ENCODE results near the gene ELMO3. TPM values are rescaled to one million over a fixed set of nuclear protein-coding genes. Genes with fewer than 3 reads are reported as not detected.

Gene ELMO3
- total RNA-seq, 1 experiment from 2014 or later = 0.61 TPM

GRCh38 chr16:67230809-67231660, 32.1 kb downstream of the ELMO3 start:
- no peak for DNase-seq (ENCODE audit: low spot score)

GRCh38 chr16:67233596-67233995, 34.7 kb downstream of the ELMO3 start:
- in situ Hi-C loops (cut with HindIII; ENCODE audit: low sequenced_read_pairs) = no loop called here
- DNase-seq (ENCODE audit: low spot score) = no peak

More at GRCh38 chr16:67230809-67231660, 32.1 kb downstream of the ELMO3 start:
- in situ Hi-C loops (cut with HindIII; ENCODE audit: low sequenced_read_pairs) = no loop called here

GRCh38 chr16:67234180-67234597, 35.3 kb downstream of the ELMO3 start:
- in situ Hi-C loops (cut with HindIII; ENCODE audit: low sequenced_read_pairs) = no loop called here
- no peak for DNase-seq (ENCODE audit: low spot score)

- in situ Hi-C loops (cut with HindIII; ENCODE audit: low sequenced_read_pairs) = no loop called here
Observed at GRCh38 chr16:67235816-67236562, 37.1 kb downstream of the ELMO3 start.

GRCh38 chr16:67236563-67237395, 37.8 kb downstream of the ELMO3 start:
- peak; percentile 30 for DNase-seq (ENCODE audit: low spot score)
- in situ Hi-C loops (cut with HindIII; ENCODE audit: low sequenced_read_pairs) = no loop called here

More at GRCh38 chr16:67235816-67236562, 37.1 kb downstream of the ELMO3 start:
- no peak for DNase-seq (ENCODE audit: low spot score)

GRCh38 chr16:67237396-67238277, 38.7 kb downstream of the ELMO3 start:
- no peak for DNase-seq (ENCODE audit: low spot score)
- in situ Hi-C loops (cut with HindIII; ENCODE audit: low sequenced_read_pairs) = no loop called here

GRCh38 chr16:67238278-67238575, 39.3 kb downstream of the ELMO3 start:
- no peak for DNase-seq (ENCODE audit: low spot score)
- in situ Hi-C loops (cut with HindIII; ENCODE audit: low sequenced_read_pairs) = no loop called here

- in situ Hi-C loops (cut with HindIII; ENCODE audit: low sequenced_read_pairs) = no loop called here
- DNase-seq (ENCODE audit: low spot score) = no peak
Observed at GRCh38 chr16:67238806-67239470, 40.0 kb downstream of the ELMO3 start.

GRCh38 chr16:67240506-67240905, 41.6 kb downstream of the ELMO3 start:
- DNase-seq (ENCODE audit: low spot score) = no peak
- in situ Hi-C loops (cut with HindIII; ENCODE audit: low sequenced_read_pairs) = no loop called here

GRCh38 chr16:67241008-67241900, 42.3 kb downstream of the ELMO3 start:
- DNase-seq (ENCODE audit: low spot score) = no peak
- in situ Hi-C loops (cut with HindIII; ENCODE audit: low sequenced_read_pairs) = no loop called here

- in situ Hi-C loops (cut with HindIII; ENCODE audit: low sequenced_read_pairs) = no loop called here
- no peak for DNase-seq (ENCODE audit: low spot score)
Observed at GRCh38 chr16:67242138-67242730, 43.3 kb downstream of the ELMO3 start.

- in situ Hi-C loops (cut with HindIII; ENCODE audit: low sequenced_read_pairs) = no loop called here
Observed at GRCh38 chr16:67243481-67243880, 44.5 kb downstream of the ELMO3 start.

GRCh38 chr16:67244387-67245185, 45.7 kb downstream of the ELMO3 start:
- in situ Hi-C loops (cut with HindIII; ENCODE audit: low sequenced_read_pairs) = no loop called here
- DNase-seq (ENCODE audit: low spot score) = no peak

More at GRCh38 chr16:67243481-67243880, 44.5 kb downstream of the ELMO3 start:
- no peak for DNase-seq (ENCODE audit: low spot score)

- no peak for DNase-seq (ENCODE audit: low spot score)
- in situ Hi-C loops (cut with HindIII; ENCODE audit: low sequenced_read_pairs) = no loop called here
Observed at GRCh38 chr16:67245186-67245585, 46.3 kb downstream of the ELMO3 start.

GRCh38 chr16:67245674-67246080, 46.7 kb downstream of the ELMO3 start:
- in situ Hi-C loops (cut with HindIII; ENCODE audit: low sequenced_read_pairs) = no loop called here
- DNase-seq (ENCODE audit: low spot score) = no peak

- in situ Hi-C loops (cut with HindIII; ENCODE audit: low sequenced_read_pairs) = no loop called here
- peak; percentile 69 for DNase-seq (ENCODE audit: low spot score)
Observed at GRCh38 chr16:67246081-67246755, 47.3 kb downstream of the ELMO3 start.
